ENCODE data around the gene TOR2A.
"Not testable (repeated sequence)": the region's sequence is repeated elsewhere in the genome, so short reads cannot be mapped to it uniquely, and the experiment has no call there.

The TOR2A gene

DNA sequence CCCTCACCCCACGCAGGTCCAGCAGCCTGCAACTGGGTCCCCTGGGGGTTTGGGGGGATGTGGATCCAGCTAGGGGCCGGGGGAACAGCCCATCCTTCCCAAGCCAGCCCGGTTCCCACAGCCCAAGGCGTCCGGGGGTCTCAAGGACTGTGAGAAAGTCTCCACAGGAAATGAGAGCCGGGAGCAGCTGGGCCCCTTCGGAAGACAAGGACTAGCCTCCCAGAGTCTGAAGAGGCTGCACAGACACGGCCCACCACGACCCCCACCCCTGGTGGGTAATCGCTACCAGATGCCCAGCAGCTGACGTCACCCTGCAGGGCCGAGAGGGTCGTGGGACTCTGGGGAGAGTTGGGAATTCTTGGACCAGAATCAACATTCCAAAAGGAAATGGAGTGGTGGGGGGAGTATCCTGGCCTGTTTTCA lies 32.8 kb upstream of the TOR2A start:
- FAIRE-seq, result no peak

DNA sequence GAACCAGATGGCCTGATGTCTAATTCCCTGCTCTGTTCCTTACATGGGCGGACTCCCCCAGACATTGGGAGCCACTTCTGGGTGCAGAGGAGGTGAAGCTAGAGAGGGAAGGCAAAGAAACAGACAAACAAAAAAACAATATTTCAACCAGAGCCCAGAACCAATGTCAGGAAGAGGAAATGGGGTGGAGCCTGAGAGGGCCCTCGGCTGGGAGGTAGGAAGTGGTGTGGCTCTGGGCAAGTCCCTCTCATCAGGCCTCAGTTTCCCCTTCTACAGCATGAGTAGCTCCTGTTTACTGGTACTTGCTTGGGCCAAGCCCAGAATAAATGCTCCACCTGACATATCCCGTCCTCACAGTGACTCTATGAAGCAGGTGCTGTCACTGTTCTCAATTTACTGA lies 32.3 kb upstream of the TOR2A start:
- FAIRE-seq, result no peak

- FAIRE-seq, result no peak
Observed at GRCh38 chr9:127765418-127765817, 30.3 kb upstream of the TOR2A start.

GRCh38 chr9:127763918-127764384 lies 28.9 kb upstream of the TOR2A start:
- no peak for FAIRE-seq

DNA sequence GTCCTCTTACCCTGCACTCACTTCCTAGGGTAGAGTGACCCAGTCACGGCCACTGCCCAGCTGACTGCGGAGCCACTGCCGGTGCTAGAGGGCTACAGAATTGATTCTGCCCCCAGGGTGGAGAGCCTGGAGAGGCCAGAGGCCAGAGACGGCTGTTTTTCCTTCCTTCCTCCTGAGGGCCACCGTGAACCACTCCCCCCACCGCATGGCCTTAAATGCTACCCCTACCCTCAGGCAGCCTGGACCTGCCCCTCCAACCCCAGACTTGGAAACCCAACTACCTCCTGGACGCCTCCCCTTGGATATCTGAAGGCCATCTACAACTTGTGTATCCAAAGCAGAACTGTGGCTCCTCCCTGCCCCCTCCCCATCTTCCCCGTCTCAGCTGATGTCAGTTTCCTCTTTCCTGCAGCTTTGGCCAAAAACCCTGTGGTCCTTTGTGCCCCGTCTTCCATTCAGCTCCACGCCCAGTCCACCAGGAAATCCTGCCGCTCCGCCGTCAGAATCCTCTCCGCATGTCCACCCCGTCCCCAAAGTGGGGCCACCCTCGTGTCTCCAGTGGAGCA lies 27.1 kb upstream of the TOR2A start:
- no peak for FAIRE-seq

- no peak for FAIRE-seq
Observed at GRCh38 chr9:127761491-127761956, 26.4 kb upstream of the TOR2A start.

DNA sequence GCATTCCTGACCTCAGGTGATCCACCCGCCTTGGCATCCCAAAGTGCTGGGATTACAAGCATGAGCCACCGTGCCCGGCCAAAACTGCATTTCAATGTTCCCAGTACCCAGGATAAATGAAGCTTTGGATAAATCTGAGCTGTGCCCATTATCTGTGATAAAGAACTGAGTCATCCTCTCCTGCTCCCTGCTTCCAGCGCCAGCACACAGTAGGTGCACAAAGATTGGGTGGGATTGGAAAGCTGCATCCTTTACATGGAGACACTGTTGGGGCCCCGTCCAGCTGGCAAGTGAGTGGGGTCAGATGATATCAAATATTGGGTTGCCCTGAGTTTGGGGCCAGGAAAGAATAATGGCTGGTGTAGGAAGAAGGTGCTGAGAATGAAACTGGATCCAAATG lies 26.0 kb upstream of the TOR2A start:
- no peak for FAIRE-seq

GRCh38 chr9:127758843-127759242 lies 23.7 kb upstream of the TOR2A start:
- FAIRE-seq, result no peak

DNA sequence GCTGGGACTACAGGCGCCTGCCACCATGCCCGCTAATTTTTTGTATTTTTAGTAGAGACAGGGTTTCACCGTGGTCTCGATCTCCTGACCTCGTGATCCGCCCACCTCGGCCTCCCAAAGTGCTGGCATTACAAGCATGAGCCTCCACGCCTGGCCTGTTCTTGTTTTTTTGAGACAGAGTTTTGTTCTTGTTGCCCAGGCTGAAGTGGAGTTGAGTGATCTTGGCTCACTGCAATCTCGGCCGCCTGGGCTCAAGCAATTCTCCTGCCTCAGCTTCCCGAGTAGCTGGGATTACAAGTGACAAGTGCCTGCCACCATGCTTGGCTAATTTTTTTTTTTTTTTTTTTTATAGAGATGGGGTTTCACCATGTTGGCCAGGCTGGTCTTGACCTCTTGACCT lies 21.7 kb upstream of the TOR2A start:
- FAIRE-seq, result not testable (repeated sequence)

DNA sequence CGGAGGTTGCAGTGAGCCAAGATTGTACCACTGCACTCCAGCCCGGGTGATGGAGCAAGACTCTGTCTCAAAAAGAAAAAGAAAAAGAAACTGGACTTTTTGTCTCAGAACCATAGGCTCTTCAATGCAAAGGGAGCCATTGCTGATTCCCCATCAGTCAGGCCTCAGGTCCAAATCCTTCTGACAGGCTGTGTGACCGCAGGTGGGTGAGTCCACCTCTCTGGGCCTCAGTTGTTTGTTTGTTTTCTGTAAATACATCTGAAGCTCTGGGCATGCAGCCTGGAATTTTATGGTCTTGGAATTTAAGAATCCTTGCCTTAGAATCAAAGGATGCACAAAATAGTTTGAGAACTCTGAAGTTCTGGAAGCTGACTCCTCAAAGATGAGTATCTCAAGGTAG lies 21.1 kb upstream of the TOR2A start:
- no peak for FAIRE-seq

GRCh38 chr9:127755061-127756060 lies 20.3 kb upstream of the TOR2A start:
- no peak for FAIRE-seq

DNA sequence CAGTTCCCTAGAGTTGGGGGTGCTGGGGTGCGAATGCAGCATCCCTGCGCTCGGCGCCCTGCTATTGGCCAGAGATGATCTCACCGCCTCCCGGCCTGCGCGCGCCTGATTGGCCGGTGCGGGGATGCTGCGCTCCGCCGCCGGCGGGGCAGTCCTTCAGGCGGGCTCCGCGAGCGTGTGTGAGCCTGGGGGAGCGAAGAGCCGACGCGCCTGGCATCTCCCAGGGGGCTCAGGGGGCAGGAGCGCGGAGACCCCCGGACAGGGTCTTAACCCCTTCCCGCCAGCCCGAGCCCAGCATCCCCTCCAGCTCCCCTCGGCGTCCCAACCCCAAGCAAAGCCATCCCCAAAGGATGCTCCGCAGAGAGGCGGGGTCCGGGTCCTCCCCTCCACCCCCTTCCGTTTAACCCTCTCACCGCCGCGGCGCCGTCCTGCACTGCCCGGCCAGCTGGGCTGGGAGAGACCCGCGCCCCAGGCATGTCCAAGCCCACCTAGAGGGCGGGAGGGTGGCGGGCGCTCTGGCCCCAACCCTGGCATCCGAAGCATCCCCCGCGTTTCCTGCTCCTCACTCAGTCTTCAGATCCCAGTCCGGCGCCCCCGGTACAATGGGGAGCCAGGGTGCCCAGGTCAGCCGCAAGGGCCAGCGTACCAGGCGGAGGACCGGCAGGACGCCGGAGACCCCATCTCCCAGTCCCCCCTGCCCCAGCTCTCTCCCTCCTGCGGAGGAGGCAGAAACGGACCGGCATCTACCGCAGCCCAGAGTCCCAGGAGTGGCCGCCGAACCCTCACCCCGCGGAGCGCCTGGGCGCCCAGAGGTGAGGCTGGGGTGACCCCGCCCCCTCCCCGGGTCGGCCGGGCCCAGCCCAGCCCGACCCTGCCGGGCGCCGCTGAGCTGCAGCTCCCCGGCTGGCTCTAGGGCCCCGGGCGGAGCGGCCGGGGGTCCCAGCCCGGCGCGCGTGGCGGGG lies 19.3 kb upstream of the TOR2A start:
- no peak for FAIRE-seq

- FAIRE-seq, result no peak
Observed at GRCh38 chr9:127753622-127754021, 18.5 kb upstream of the TOR2A start.

GRCh38 chr9:127753148-127753547 lies 18.1 kb upstream of the TOR2A start:
- no peak for FAIRE-seq

DNA sequence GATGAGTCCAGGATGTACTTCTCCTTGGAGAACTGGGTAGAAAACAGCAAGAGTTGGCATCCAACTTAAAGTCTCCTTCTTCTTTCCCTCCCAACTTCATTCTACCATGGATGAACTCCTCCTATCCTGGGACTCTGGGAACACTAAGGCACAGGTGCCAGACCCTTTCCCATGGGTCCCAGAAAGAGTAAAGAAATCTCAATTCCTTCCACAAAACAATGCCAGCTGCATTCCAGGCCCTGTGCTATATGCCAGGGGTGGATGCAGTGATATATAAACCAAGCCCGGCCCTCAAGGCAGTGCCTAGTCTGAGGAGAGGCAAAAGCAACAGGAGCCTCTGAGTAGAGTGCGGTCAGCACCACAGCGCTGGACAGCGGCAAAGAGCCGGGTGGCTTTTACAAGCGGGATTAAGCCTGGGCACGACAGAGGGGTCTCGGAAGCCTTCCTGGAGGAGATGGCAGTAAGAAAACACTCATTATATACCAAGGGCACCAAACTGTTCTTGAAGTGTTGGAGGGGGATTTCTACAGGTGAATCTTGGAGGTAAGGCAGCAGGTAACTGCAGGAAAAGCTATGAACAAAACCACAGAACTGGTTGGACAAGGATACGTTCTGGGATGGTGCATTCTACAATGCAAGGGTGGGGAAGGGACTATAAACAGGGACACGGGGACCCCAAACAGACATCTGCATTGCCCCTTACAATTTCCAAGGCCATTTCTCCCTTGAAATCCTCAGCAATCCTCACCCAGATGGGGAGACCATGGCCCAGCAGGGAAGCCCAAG lies 16.4 kb upstream of the TOR2A start:
- FAIRE-seq, result no peak

DNA sequence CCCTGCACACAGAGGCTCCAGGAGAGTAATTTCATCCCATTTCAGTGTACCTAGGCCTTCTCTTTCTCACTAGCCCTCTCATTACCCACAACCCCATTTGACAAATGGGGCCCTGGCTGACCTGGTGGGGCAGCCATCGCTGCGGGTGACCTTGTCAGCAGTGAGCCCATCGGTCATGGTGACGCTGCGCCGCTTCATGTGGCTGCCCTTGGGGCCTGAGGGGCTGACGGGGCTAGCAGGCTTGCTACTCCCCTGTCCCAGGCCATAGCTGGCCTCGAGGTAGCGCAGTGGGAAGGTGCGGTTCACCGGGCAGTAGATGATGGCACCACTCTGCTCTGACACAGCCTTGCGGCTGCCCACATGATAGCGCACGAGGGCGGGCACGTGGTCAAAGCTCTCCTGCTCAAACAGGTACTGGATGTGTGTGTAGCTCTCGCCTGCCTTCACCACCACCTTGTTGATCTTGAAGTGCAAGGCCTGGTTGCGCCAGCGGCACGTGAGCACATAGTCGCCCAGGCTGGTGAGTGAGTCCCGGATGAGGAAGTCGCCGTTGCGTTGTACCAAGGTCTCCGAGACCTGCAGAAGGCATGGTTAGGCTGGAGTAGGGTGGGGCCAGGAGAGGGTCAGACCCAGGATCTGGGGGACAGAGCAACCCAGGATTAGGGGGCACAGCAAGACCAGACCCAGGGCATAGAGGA lies 14.1 kb upstream of the TOR2A start:
- no peak for FAIRE-seq

- FAIRE-seq, result no peak
Observed at GRCh38 chr9:127746959-127747569, 12.0 kb upstream of the TOR2A start.

GRCh38 chr9:127744398-127745110 lies 9.5 kb upstream of the TOR2A start:
- no peak for FAIRE-seq

GRCh38 chr9:127742435-127743088 lies 7.5 kb upstream of the TOR2A start:
- FAIRE-seq, result no peak
